Measurements from ENCODE around the gene TMEM161B. TPM values are rescaled to one million over a fixed set of nuclear protein-coding genes. Genes with fewer than 3 reads are reported as not detected.

The TMEM161B gene
- polyA plus RNA-seq, 2 of the 4 experiments (the other 2 are of a cell fraction): 12.9 to 30.4 TPM

GRCh38 chr5:88150747-88151146 lies 117.9 kb downstream of the TMEM161B start:
- ChIA-PET POLR2A (no interaction called here), CTCF (interaction anchor here (0.6 kb wide), 1 partner anchor 33 kb away, joined by 3 read pairs; no protein-coding TSS in a partner anchor)
- no peak for ATAC-seq
- no peak for TF ChIP-seq RCOR1 (IDR thresholded peaks at IDR 0.05; ENCODE audit: low read depth, low read length)
- no peak for TF ChIP-seq FOXS1 (CRISPR knock-in tag; IDR thresholded peaks at IDR 0.05)
- no peak for TF ChIP-seq RAD21 (conservative IDR thresholded peaks at IDR 0.05 in 1 of 2, IDR thresholded peaks at IDR 0.05 in 1 of 2)
- TF ChIP-seq ATOH8 (CRISPR knock-in tag; IDR thresholded peaks at IDR 0.05; ENCODE audit: low read depth): no peak
- no peak for TF ChIP-seq RARB (CRISPR knock-in tag; IDR thresholded peaks at IDR 0.05)
- TF ChIP-seq MYC (IDR thresholded peaks at IDR 0.05; ENCODE audit: borderline replicate concordance, low read length): no peak
- no peak for TF ChIP-seq EHF (CRISPR knock-in tag; IDR thresholded peaks at IDR 0.05)
- TF ChIP-seq FOSB (CRISPR knock-in tag; IDR thresholded peaks at IDR 0.05): no peak
- no peak for TF ChIP-seq ELK1 (IDR thresholded peaks at IDR 0.05; ENCODE audit: low read depth, low read length)
- TF ChIP-seq MAX (IDR thresholded peaks at IDR 0.05): no peak
- TF ChIP-seq NPAS2 (CRISPR knock-in tag; IDR thresholded peaks at IDR 0.05; ENCODE audit: borderline replicate concordance): no peak
- no peak for TF ChIP-seq KDM1A (IDR thresholded peaks at IDR 0.05; ENCODE audit: low read depth)
- TF ChIP-seq HOXA7 (CRISPR knock-in tag; IDR thresholded peaks at IDR 0.05): no peak
- TF ChIP-seq HOXB5 (CRISPR knock-in tag; IDR thresholded peaks at IDR 0.05): no peak
- no peak for TF ChIP-seq PBX3 (IDR thresholded peaks at IDR 0.05)
- no peak for TF ChIP-seq ZSCAN20 (CRISPR knock-in tag; IDR thresholded peaks at IDR 0.05)
- peaks cover 13% of the 10 kb centered on the region; the same call in 2 of the 3 replicates for H3K9me3 ChIP-seq
- H3K27ac ChIP-seq: no peak overlapping the region
- H3K4me1 ChIP-seq: no peaks in the 10 kb centered on the region
- DNase-seq (ENCODE audit: low read depth in 1 of 2, low spot score in 1 of 2): no peak
- no peak overlapping the region for H3K4me3 ChIP-seq
- no peak for FAIRE-seq
- no peak overlapping the region for H3K4me2 ChIP-seq

- ChIA-PET POLR2A (no interaction called here), CTCF (interaction anchor here (0.8 to 1.5 kb wide), 2 partner anchors 10 to 545 kb away, joined by 3 to 5 read pairs; no protein-coding TSS in a partner anchor)
- FAIRE-seq (no peak), DNase-seq (ENCODE audit: low read depth in 1 of 2, low spot score in 1 of 2) (no peak), ATAC-seq (no peak)
- H3K4me1 ChIP-seq: peaks cover 5% of the 10 kb centered on the region; the same call in 1 of the 3 replicates
- 62% methylated on average over 26 of the region's 26 CpGs for WGBS (ENCODE audit: missing lambda C conversion rate)
- TF ChIP-seq MAX (IDR thresholded peaks at IDR 0.05) (no peak), POLR2AphosphoS2 (conservative IDR thresholded peaks at IDR 0.05; ENCODE audit: low read length) (no peak), CHD4 (IDR thresholded peaks at IDR 0.05; ENCODE audit: borderline replicate concordance) (no peak), PBX3 (IDR thresholded peaks at IDR 0.05) (no peak), TFCP2L1 (CRISPR knock-in tag; IDR thresholded peaks at IDR 0.05) (no peak), HES2 (IDR thresholded peaks at IDR 0.05) (no peak), HDAC2 (IDR thresholded peaks at IDR 0.05) (no peak), NR3C1 (IDR thresholded peaks at IDR 0.05) (no peak), RNF2 (IDR thresholded peaks at IDR 0.05; ENCODE audit: borderline replicate concordance, low read depth) (no peak)
- no peak overlapping the region for H3K4me3 ChIP-seq
- H3K9me3 ChIP-seq: peaks cover 4% of the 10 kb centered on the region; the same call in 2 of the 3 replicates
- H3K27ac ChIP-seq: no peak overlapping the region
- no peak overlapping the region for H3K4me2 ChIP-seq
Observed at GRCh38 chr5:88145611-88146467, 122.8 kb downstream of the TMEM161B start.
